Activated naive CD8-positive, alpha-beta T cell treated with anti-CD3 and anti-CD28 coated beads, Interleukin-2, amount 10 ng/mL, durations not matched to agents 7 days and 5 days (primary cell): Measurements from ENCODE around the gene NCOA6. TPM values are rescaled to one million over a fixed set of nuclear protein-coding genes. Genes with fewer than 3 reads are reported as not detected.
A peak's percentile ranks its signal among the peaks of the same experiment; 100 is the strongest.

Source experiments
- ATAC-seq: fragments of 150-1000 bp; cut with Tn5 transposase; one replicate; pipeline ENCODE4 v1.10.0; 2021; ENCODE audit warnings: low read depth, moderate library complexity
- POLR2A ChIA-PET: fragments of 350-600 bp; sonication (Branson Sonifier 250); formaldehyde crosslinking; loops from one replicate; lab custom pipeline; 2021; ENCODE audit warnings: antibody characterized with exemption; lab: Charles Lee
- DNase-seq: peaks from one replicate; pipeline ENCODE4 v3.0.0; 2021
- H3K27ac Mint-ChIP-seq: one replicate; pipeline ENCODE4 v1.8.0; 2022; ENCODE audit warnings: mild to moderate bottlenecking, mixed read lengths
- H3K27me3 Mint-ChIP-seq: one replicate; pipeline ENCODE4 v1.8.0; 2022; ENCODE audit warnings: mild to moderate bottlenecking, moderate library complexity, mixed read lengths
- H3K36me3 Mint-ChIP-seq: one replicate; pipeline ENCODE4 v1.8.0; 2021; ENCODE audit warnings: mild to moderate bottlenecking, mixed read lengths
- H3K4me1 Mint-ChIP-seq: one replicate; pipeline ENCODE4 v1.8.0; 2021; ENCODE audit warnings: mixed read lengths
- H3K4me3 Mint-ChIP-seq: one replicate; pipeline ENCODE4 v1.8.0; 2022; ENCODE audit warnings: mild to moderate bottlenecking, moderate library complexity, mixed read lengths
- H3K9me3 Mint-ChIP-seq: one replicate; pipeline ENCODE4 v1.8.0; 2021; ENCODE audit warnings: mixed read lengths
- total RNA-seq, 2 experiments: library from RNA; stranded (reverse); gene quantifications; one replicate each; pipeline ENCODE4 v1.2.3, GENCODE V29; 2021

NCOA6 gene
- total RNA-seq, result 10 to 100 TPM; 31.7 to 32.6 TPM

DNA sequence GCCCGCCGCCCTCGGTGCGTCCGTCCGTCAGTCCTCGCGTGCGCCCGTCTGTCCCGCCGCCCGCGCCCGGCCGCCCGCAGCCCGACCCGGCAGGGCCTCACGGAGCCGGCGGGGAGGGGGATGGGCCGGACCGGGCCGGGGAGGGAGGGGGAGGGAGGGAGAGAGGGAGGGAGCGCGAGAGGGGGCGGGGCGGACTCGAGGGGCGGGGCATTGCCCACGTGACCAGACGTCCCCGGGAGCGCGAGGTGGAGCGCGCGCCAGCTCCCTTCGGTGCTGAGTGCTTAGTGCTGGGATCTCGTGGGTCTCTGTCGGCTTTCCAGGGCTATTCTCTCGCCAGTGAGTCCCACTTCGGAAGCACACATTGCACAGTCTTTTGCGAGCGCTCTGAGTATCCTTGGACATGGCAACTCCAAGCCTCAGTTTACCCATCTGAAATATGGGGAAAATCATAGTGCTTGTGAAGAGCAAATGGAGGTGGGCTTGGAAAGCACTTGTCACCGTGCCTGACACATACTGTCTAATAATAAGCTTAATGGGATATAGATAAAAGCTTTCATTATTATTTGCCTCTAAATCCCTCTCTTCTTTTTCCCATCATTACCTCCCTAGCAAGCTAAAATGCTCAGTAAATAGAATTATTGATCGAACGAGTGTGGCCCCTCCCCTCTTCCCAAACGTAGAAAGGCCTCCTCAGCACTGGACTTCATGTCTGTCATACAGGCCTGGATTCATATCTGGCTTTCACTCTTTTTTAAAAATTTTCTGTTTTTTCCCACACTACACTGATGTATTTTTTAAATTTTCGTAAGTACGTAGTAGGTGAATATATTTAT is at the start of gene NCOA6:
NCOA6 (minus strand) TSS at position 122 of the 833 bp plus-strand sequence. CDS start 43,296 bp downstream, outside the sequence.
- peaks cover 28% of the 10 kb centered on the region for H3K4me1 Mint-ChIP-seq
- peak within 1 kb of the TSS; percentile 98 for H3K27ac Mint-ChIP-seq
- H3K9me3 Mint-ChIP-seq, result no peaks in the 10 kb centered on the region
- peak within 1 kb of the TSS; percentile 98 for H3K4me3 Mint-ChIP-seq
- peaks cover 12% of the 10 kb centered on the region for H3K36me3 Mint-ChIP-seq
- H3K27me3 Mint-ChIP-seq, result peaks cover 13% of the 10 kb centered on the region
- POLR2A ChIA-PET, result interaction anchor here (0.5 to 1.9 kb wide), 4 partner anchors 11 to 310 kb away, joined by 3 to 4 read pairs (median 4); partner anchors contain the start of genes DYNLRB1, GSS and MYH7B
- peak; percentile 86 for DNase-seq
- ATAC-seq, result peak; percentile 51

- ATAC-seq (no peak), DNase-seq (peak; percentile 54)
- Mint-ChIP-seq H3K36me3 (peaks cover 2% of the 10 kb centered on the region), H3K27me3 (peaks cover 2% of the 10 kb centered on the region), H3K9me3 (no peaks in the 10 kb centered on the region), H3K27ac (peak overlapping the region; percentile 74), H3K4me1 (peaks cover 51% of the 10 kb centered on the region), H3K4me3 (peak overlapping the region; percentile 68)
- POLR2A ChIA-PET, result interaction anchor here (0.7 to 5.7 kb wide), 4 partner anchors 48 to 222 kb away, joined by 3 to 44 read pairs (median 4); partner anchors contain the start of genes GSS, MYH7B and NCOA6
Observed at GRCh38 chr20:34874094-34874654, 48.7 kb upstream of the NCOA6 start.

DNA sequence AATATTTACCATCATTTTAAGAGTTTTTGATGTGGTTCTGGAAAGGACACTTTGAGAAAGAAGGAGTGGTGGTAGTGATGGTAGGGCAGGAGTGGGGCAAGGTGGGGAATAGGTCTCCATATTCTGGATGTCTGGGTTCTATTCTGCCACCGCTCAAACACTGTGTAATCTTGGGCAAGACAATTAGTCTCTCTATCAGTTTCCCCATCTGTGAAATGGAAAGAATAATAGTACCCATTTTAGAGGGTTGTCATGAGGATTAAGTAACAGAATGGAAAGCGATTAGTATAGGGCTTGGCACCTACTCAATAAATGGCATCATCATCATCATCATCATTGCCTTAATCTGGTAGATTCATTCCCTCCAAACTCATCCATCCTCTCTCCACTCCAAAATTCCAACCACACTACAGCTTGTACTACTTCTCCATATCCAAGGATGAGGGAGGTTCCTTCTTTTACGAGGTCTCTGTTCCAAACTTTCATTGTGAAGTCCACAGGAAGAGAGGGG is 48.2 kb upstream of the NCOA6 start:
- POLR2A ChIA-PET, result interaction anchor here (0.7 to 5.7 kb wide), 5 partner anchors 48 to 404 kb away, joined by 3 to 44 read pairs (median 5); partner anchors contain the start of genes GSS, MMP24OS, MYH7B and NCOA6

GRCh38 chr20:34872622-34873224 is 47.3 kb upstream of the NCOA6 start, which contains the start of gene GGT7:
Gene GGT7, minus strand, starts transcription at chr20:34872856. Its CDS starts 41 bp downstream, at chr20:34872815.
- H3K36me3 Mint-ChIP-seq, result no peaks in the 10 kb centered on the region
- H3K27me3 Mint-ChIP-seq, result peaks cover 2% of the 10 kb centered on the region
- H3K9me3 Mint-ChIP-seq, result no peaks in the 10 kb centered on the region
- peaks cover 51% of the 10 kb centered on the region for H3K4me1 Mint-ChIP-seq
- peak within 1 kb of the TSS; percentile 74 for H3K27ac Mint-ChIP-seq
- peak within 1 kb of the TSS; percentile 83 for H3K4me3 Mint-ChIP-seq
- DNase-seq, result peak; percentile 93
- ATAC-seq, result peak; percentile 51
- POLR2A ChIA-PET, result interaction anchor here (0.6 to 5.7 kb wide), 5 partner anchors 16 to 405 kb away, joined by 3 to 44 read pairs (median 3); partner anchors contain the start of genes GSS, MMP24OS and MYH7B

More for the DNA sequence above, 48.2 kb upstream of the NCOA6 start:
- ATAC-seq, result no peak
- Mint-ChIP-seq H3K27me3 (peaks cover 2% of the 10 kb centered on the region), H3K27ac (peak overlapping the region; percentile 68), H3K36me3 (no peaks in the 10 kb centered on the region), H3K9me3 (no peaks in the 10 kb centered on the region), H3K4me3 (peak overlapping the region; percentile 83), H3K4me1 (peaks cover 49% of the 10 kb centered on the region)
- no peak for DNase-seq

GRCh38 chr20:34871966-34872621 is 46.6 kb upstream of the NCOA6 start:
- peaks cover 2% of the 10 kb centered on the region for H3K27me3 Mint-ChIP-seq
- no peaks in the 10 kb centered on the region for H3K36me3 Mint-ChIP-seq
- peak overlapping the region; percentile 74 for H3K27ac Mint-ChIP-seq
- H3K4me3 Mint-ChIP-seq, result peak overlapping the region; percentile 72
- POLR2A ChIA-PET, result interaction anchor here (1.0 to 5.7 kb wide), 2 partner anchors 84 to 220 kb away, joined by 3 to 44 read pairs; partner anchors contain the start of genes GSS and MYH7B
- no peak for DNase-seq
- no peaks in the 10 kb centered on the region for H3K9me3 Mint-ChIP-seq
- peaks cover 51% of the 10 kb centered on the region for H3K4me1 Mint-ChIP-seq
- ATAC-seq, result no peak

DNA sequence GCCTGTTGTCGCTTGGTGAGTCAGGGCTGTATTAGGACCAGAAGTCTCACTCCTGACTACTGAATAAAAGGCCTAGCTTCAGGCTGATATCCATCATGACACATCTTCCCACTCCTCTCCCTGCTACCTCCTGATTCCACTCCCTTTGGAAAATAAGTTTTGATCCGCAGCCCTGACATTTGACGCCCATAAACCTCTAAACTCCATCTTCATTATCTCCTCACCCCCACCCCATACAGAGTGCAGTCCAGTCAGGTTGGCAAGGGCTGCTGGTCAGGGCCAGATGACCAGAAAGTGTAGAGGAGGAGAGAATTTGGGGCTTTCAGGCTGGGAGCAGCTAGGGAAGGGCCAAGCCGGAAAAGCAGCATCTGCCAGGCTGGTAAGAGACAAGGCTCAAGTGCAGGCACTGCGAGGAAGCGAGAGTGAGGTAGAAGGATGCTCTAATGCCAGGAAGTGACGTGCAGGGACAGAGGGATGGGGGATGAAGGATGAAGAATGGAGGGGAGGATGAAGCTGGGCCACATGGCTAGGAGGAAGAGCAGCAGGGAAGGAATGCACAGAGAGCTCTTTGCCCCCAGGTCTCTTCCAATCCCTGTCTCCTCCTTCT is 46.0 kb upstream of the NCOA6 start:
- H3K9me3 Mint-ChIP-seq, result no peaks in the 10 kb centered on the region
- H3K4me3 Mint-ChIP-seq, result peak overlapping the region; percentile 72
- ATAC-seq, result no peak
- no peaks in the 10 kb centered on the region for H3K36me3 Mint-ChIP-seq
- no peak for DNase-seq
- POLR2A ChIA-PET, result no interaction called here
- peaks cover 49% of the 10 kb centered on the region for H3K4me1 Mint-ChIP-seq
- H3K27ac Mint-ChIP-seq, result peak overlapping the region; percentile 37
- H3K27me3 Mint-ChIP-seq, result peaks cover 2% of the 10 kb centered on the region

DNA sequence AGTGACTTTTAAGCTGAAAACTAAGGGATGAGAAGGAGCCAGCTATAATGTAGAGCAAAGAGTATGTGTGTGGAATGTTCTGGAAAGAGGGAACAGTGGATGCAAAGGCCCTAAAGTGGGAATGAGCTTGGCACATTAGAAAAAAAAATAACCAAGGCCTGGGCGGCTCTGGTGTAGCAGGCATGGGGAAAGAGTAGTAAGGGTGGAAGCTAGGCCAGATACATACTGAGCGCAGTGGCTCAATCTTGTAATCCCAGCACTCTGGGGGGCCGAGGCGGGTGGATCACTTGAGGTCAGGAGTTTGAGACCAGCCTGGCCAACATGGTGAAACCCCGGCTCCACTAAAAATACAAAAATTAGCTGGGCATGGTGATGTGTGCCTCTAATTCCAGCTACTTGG is 38.8 kb upstream of the NCOA6 start:
- ATAC-seq, result no peak
- DNase-seq, result no peak
- H3K36me3 Mint-ChIP-seq, result no peaks in the 10 kb centered on the region
- no peak overlapping the region for H3K4me3 Mint-ChIP-seq
- no peaks in the 10 kb centered on the region for H3K27me3 Mint-ChIP-seq
- H3K27ac Mint-ChIP-seq, result no peak overlapping the region
- H3K9me3 Mint-ChIP-seq, result no peaks in the 10 kb centered on the region
- peaks cover 4% of the 10 kb centered on the region for H3K4me1 Mint-ChIP-seq
- POLR2A ChIA-PET, result interaction anchor here (0.6 kb wide), 1 partner anchor 586 kb away, joined by 4 read pairs; no protein-coding TSS in a partner anchor

- Mint-ChIP-seq H3K4me3 (no peak overlapping the region), H3K27ac (no peak overlapping the region), H3K27me3 (no peaks in the 10 kb centered on the region), H3K9me3 (no peaks in the 10 kb centered on the region), H3K36me3 (peaks cover 1% of the 10 kb centered on the region), H3K4me1 (peaks cover 4% of the 10 kb centered on the region)
- ATAC-seq (no peak), DNase-seq (no peak)
- POLR2A ChIA-PET, result interaction anchor here (0.5 to 0.6 kb wide), 2 partner anchors 587 to 1464 kb away, joined by 3 to 4 read pairs; no protein-coding TSS in a partner anchor
Observed at GRCh38 chr20:34863421-34863965, 38.0 kb upstream of the NCOA6 start.

DNA sequence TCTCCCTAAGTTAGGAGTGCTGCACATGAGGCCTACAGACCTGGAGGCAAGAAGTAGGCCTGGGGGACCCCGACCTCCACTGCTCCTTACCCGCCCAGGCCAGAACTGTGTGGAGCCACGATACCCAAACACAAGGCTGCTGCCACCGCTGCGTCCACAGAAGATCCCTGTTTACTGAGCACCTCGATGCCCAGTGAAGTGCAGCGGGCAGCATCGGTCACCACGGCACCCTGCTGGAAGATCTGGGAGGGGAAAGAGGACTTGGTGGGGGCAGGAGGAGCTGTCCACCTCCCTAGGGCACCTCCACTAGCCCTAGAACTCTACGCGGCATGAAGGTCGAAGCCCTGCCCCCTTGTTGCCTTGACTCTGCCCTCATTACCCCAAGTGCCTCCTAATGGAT is 37.3 kb upstream of the NCOA6 start:
- H3K36me3 Mint-ChIP-seq, result peaks cover 3% of the 10 kb centered on the region
- ATAC-seq, result no peak
- no peaks in the 10 kb centered on the region for H3K27me3 Mint-ChIP-seq
- no peak overlapping the region for H3K27ac Mint-ChIP-seq
- no peak overlapping the region for H3K4me3 Mint-ChIP-seq
- peaks cover 3% of the 10 kb centered on the region for H3K4me1 Mint-ChIP-seq
- DNase-seq, result no peak
- POLR2A ChIA-PET, result no interaction called here
- no peaks in the 10 kb centered on the region for H3K9me3 Mint-ChIP-seq

GRCh38 chr20:34861386-34862084 is 36.1 kb upstream of the NCOA6 start:
- Mint-ChIP-seq H3K4me3 (no peak overlapping the region), H3K27ac (peak overlapping the region; percentile 5), H3K4me1 (peaks cover 1% of the 10 kb centered on the region), H3K27me3 (no peaks in the 10 kb centered on the region), H3K36me3 (peaks cover 3% of the 10 kb centered on the region), H3K9me3 (no peaks in the 10 kb centered on the region)
- no peak for ATAC-seq
- DNase-seq, result no peak
- POLR2A ChIA-PET, result interaction anchor here (0.6 kb wide), 1 partner anchor 183 kb away, joined by 3 read pairs; no protein-coding TSS in a partner anchor

DNA sequence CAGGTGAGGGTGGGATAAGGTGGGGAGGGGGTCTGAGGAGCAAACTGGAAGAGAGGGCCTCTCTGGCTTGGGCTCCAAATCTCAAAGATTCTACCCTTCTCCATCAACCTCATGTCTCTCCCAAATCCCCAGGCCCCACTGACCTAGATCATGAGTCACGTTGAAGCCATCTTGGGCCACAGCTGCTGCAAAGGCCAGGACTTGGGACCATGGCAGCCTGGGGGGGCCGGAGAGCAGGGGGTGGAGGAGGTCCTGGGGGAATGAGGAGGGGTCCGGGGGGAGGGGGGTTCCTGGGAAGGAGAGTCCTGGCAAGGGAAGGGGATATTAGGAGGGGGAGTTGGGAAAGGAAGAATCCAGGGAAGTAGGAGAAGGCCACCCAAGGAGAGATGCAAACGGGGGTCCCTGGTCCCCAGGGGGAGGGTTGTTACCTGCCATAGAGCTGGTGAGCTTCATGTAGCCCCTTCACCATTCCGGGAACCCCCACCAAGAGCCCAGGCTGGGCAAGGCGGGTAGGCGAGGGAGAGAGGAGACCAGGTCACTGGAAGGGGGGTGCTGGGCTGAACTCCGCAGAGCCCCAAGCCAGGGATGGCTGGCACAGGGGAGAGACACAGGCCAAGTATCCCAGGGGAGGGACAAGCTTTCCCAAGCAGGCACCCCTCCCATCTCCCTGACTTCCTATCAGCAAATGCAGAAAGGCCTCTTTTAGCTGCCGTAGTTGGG is 34.5 kb upstream of the NCOA6 start:
- DNase-seq, result no peak
- Mint-ChIP-seq H3K4me1 (no peaks in the 10 kb centered on the region), H3K36me3 (peaks cover 3% of the 10 kb centered on the region)

More for the DNA sequence above, 34.5 kb upstream of the NCOA6 start:
- POLR2A ChIA-PET, result no interaction called here
- H3K27ac Mint-ChIP-seq, result no peak overlapping the region
- no peaks in the 10 kb centered on the region for H3K9me3 Mint-ChIP-seq
- no peak overlapping the region for H3K4me3 Mint-ChIP-seq
- ATAC-seq, result no peak
- H3K27me3 Mint-ChIP-seq, result no peaks in the 10 kb centered on the region
